ENCODE data around the gene ERC2.

GRCh38 chr3:55643283-55643682, 825.0 kb downstream of the ERC2 start:
- TF ChIP-seq CTCF (IDR thresholded peaks at IDR 0.05; ENCODE audit: insufficient read depth, low read depth, low read length) (no peak), EZH2 (IDR thresholded peaks at IDR 0.05; ENCODE audit: insufficient read depth, low read length) (no peak)

Measured in astrocyte (in vitro differentiated cells and primary cell).